A673 (cell line): ENCODE results near the gene ZNF597.

ENCODE experiments used
- EZH2 ChIP-seq: fragments of 200-600 bp; sonication (generic); IDR thresholded peaks from 2 replicates; pipeline ENCODE4 v1.6.1; 2017; ENCODE audit warnings: borderline replicate concordance, low read depth, mild to moderate bottlenecking, mixed read lengths, antibody characterized with exemption, low read length; ENCODE audit not compliant: poor library complexity, severe bottlenecking
- TF ChIP-seq, protein P1 (sequence below): fragments of 300-800, 200-600 bp; sonication (generic); conservative IDR thresholded peaks from 2 replicates; pipeline ENCODE4 v1.5.1; 2017; ENCODE audit warnings: low read depth, mild to moderate bottlenecking, antibody characterized with exemption, low read length, moderate library complexity, mixed read lengths

DNA sequence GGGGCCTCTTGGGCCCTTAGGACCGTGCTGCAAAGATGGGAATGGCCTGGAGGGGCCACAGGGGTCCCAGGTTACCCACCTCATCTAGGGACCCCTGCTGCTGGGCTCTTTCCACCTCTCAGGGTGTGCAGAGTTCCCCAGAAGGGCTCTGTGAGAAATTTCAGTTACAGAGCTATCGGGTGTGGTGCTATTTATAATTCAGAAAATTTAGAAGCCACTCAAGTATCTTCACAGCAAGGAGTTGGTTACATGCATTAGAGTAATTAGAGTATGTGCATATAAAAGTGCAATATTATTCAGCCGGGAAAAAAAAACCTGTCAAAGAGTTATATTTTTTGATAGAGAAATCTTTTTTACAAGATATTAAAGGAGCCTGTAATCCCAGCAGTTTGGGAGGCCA is 33.1 kb upstream of the ZNF597 start:
- TF ChIP-seq, protein P1, sequence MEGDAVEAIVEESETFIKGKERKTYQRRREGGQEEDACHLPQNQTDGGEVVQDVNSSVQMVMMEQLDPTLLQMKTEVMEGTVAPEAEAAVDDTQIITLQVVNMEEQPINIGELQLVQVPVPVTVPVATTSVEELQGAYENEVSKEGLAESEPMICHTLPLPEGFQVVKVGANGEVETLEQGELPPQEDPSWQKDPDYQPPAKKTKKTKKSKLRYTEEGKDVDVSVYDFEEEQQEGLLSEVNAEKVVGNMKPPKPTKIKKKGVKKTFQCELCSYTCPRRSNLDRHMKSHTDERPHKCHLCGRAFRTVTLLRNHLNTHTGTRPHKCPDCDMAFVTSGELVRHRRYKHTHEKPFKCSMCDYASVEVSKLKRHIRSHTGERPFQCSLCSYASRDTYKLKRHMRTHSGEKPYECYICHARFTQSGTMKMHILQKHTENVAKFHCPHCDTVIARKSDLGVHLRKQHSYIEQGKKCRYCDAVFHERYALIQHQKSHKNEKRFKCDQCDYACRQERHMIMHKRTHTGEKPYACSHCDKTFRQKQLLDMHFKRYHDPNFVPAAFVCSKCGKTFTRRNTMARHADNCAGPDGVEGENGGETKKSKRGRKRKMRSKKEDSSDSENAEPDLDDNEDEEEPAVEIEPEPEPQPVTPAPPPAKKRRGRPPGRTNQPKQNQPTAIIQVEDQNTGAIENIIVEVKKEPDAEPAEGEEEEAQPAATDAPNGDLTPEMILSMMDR = no peak
- TF ChIP-seq EZH2 = no peak
